CD4-positive, alpha-beta T cell treated with Interleukin-21 for 1 hour (primary cell): Measurements from ENCODE around the gene SMARCA1.
"Not testable (repeated sequence)": the region's sequence is repeated elsewhere in the genome, so short reads cannot be mapped to it uniquely, and the experiment has no call there.

Experiments used
- DNase-seq: peaks from one replicate; pipeline ENCODE4 v3.0.0-alpha.2; 2020

The SMARCA1 gene

GRCh38 chrX:129523079-129523911 lies at the start of gene SMARCA1:
Gene SMARCA1, minus strand, starts transcription at chrX:129523490. Its CDS starts 120 bp downstream, at chrX:129523370.
- DNase-seq: no peak

GRCh38 chrX:129572422-129572821 lies 49.1 kb upstream of the SMARCA1 start:
- no peak for DNase-seq

- no peak for DNase-seq
Observed at GRCh38 chrX:129568349-129568748, 45.1 kb upstream of the SMARCA1 start.

- DNase-seq: no peak
Observed at GRCh38 chrX:129566073-129566472, 42.8 kb upstream of the SMARCA1 start.

GRCh38 chrX:129565046-129565650 lies 41.9 kb upstream of the SMARCA1 start:
- DNase-seq: no peak

- DNase-seq: not testable (repeated sequence)
Observed at GRCh38 chrX:129564345-129564744, 41.1 kb upstream of the SMARCA1 start.

- DNase-seq: no peak
Observed at GRCh38 chrX:129561453-129561852, 38.2 kb upstream of the SMARCA1 start.

- no peak for DNase-seq
Observed at GRCh38 chrX:129559783-129560182, 36.5 kb upstream of the SMARCA1 start.

- no peak for DNase-seq
Observed at GRCh38 chrX:129557844-129558480, 34.7 kb upstream of the SMARCA1 start.

GRCh38 chrX:129556806-129557315 lies 33.6 kb upstream of the SMARCA1 start:
- DNase-seq: no peak

GRCh38 chrX:129554816-129555215 lies 31.5 kb upstream of the SMARCA1 start:
- not testable (repeated sequence) for DNase-seq

- DNase-seq: no peak
Observed at GRCh38 chrX:129553619-129554288, 30.5 kb upstream of the SMARCA1 start.

- no peak for DNase-seq
Observed at GRCh38 chrX:129549124-129549523, 25.8 kb upstream of the SMARCA1 start.

GRCh38 chrX:129545408-129545807 lies 22.1 kb upstream of the SMARCA1 start:
- DNase-seq: no peak

- no peak for DNase-seq
Observed at GRCh38 chrX:129544780-129545179, 21.5 kb upstream of the SMARCA1 start.

- DNase-seq: no peak
Observed at GRCh38 chrX:129540722-129541184, 17.5 kb upstream of the SMARCA1 start.

GRCh38 chrX:129540068-129540653 lies 16.9 kb upstream of the SMARCA1 start, which contains the start of gene OCRL:
Gene OCRL, plus strand, starts transcription at chrX:129540259. Its CDS starts 181 bp downstream, at chrX:129540440.
- DNase-seq: peak; percentile 52

- DNase-seq: no peak
Observed at GRCh38 chrX:129534816-129535578, 11.7 kb upstream of the SMARCA1 start.

- no peak for DNase-seq
Observed at GRCh38 chrX:129531132-129531531, 7.8 kb upstream of the SMARCA1 start.

GRCh38 chrX:129530410-129530809 lies 7.1 kb upstream of the SMARCA1 start:
- no peak for DNase-seq

- DNase-seq: no peak
Observed at GRCh38 chrX:129529685-129530281, 6.5 kb upstream of the SMARCA1 start.
